Measurements from ENCODE around the gene HSPA1A.
"Not testable (repeated sequence)": the region's sequence is repeated elsewhere in the genome, so short reads cannot be mapped to it uniquely, and the experiment has no call there.

HSPA1A gene

DNA sequence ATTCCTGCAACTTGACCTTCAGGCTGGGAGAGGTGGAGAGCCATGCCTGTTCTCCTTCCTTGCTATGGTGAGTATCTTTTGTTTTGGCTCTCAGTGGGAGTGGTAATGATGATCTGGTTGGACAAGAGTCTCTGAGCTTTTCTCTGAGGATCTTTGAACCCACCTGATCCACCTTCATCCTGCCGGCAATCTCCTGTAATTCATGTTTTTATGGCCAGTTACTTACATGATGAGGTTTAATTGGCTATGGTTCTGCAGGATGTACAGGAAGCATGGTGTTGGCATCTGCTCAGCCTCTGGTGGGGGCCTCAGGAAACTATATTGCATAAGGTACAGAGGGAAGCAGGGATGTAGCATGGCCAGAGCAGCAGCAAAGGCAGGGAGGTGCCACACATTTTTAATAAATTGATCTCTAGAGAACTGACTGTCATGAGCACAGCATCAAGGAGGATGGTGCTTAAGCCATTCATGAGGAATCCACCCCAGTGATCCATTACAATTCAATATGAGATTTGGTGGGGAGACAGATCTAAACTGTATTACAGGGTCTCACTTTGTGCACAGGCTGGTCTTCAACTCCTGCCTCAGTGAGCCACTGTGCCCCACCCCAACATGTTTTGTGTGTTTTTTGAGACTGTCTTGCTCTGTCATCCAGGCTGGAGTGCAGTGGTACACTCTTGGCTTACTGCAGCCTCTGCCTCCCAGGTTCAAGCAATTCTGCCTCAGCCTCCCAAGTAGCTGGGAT lies 22.2 kb downstream of the HSPA1A start:
- DNase-seq = peak; percentile 51

DNA sequence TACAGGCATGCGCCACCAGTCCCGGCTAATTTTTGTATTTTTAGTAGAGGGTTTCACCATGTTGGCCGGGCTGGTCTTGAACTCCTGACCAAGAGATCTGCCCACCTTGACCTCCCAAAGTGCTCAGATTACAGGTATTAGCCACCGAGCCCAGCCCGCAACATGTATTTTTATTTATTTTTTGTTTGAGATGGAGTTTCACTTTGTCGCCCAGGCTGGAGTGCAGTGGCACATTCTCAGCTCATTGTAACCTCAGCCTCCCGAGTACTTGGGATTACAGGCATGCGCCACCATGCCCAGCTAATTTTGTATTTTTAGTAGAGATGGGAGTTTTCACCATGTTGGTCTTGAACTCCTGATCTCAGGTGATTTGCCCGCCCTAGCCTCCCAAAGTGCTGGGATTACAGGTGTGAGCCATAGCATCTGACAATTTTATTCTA lies 22.8 kb downstream of the HSPA1A start:
- DNase-seq = not testable (repeated sequence)

DNA sequence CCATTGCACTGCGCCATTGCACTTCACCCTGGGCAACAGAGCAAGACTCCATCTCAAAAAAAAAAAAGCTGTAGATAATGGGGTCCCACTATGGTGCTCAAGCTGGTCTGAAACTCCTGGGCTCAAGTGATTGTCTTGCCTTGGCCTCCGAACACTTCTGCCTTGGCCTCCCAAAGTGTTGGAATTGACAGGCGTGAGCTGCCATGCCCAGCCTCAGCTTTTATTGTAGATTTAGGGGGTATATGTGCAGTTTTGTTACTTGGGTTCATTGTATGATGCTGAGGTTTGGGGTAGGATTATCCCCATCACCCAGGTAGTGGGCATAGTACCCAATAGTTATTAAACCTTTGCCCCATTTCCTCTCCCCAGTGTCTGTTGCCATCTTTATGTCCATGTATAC lies 23.6 kb downstream of the HSPA1A start:
- DNase-seq = no peak

DNA sequence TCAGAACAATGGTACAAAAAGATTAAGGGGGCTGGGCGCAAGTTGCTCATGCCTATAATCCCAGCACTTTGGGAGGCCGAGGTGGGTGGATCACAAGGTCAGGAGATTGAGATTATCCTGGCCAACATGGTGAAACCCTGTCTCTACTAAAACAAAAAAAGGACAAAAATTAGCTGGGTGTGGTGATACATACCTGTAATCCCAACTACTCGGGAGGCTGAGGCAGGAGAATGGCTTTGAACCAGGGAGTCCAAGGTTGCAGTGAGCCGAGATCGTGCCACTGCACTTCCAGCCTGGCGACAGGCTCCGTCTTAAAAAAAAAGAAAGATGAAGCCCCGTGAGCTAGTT lies 24.4 kb downstream of the HSPA1A start:
- DNase-seq = not testable (repeated sequence)

DNA sequence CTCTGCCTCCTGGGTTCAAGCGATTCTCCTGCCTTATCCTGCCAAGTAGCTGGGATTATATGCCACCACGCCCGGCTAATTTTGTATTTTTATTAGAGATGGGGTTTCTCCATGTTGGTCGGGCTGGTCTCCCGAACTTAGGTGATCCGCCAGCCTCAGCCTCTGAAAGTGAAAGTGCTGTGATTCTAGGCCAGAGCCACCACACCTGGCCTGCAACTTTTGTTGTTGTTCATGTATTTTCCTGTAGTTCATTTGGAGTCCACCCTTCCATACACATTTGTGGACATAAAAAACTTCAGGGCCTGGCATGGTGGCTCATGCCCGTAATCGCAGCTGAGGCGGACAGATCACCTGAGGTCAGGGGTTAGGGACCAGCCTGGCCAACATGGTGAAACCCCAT lies 26.7 kb downstream of the HSPA1A start:
- no peak for DNase-seq

DNA sequence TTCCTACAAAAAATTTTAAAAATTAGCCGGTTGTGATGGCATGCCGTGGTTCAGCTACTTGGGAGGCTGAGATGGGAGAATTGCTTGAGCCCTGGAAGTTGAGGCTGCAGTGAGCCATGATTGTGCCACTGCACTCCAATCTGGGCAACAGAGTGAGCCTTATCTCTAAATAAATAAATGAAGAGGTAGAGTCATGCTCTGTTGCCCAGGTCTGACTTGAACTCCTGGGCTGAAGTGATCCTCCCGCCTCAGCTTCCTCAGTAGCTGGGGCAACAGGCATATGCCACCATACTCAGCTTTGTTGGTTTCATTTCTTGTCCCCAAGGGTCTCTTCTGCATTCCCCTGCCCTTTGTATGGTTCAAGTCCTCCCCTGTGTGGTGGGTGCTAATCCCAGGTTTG lies 29.2 kb downstream of the HSPA1A start:
- no peak for DNase-seq

DNA sequence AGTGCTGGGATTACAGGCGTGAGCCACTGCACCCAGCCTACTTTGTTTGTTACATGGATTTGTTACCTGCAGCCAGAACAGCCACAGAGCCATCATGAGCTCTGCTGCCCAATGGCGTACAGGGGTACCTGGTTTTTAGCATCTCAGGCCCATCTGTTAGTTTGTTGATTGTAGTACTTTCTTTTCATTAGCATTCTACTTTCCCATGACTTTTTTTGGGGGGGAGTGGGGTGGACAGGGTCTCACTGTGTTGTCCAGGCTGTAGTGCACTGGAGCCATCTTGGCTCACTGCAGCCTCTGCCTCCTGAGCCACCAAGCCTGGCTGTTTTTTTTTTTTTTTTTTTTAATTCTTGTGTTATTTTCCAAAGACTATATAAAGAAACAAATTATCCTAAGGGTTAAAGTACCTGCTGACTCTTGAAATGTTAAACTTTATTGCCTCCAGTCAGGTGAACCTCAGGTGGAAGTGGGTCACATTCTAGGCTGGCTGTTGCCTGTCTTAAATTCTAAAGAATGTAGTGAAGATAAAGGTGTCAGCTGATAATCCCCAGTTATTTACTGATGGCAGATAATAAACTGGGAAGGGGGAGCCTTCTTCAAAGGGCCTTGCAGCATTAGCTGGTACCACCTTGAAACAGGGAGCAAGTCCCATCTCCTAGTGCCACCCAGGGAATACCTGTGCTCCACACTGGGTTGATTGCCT lies 32.1 kb downstream of the HSPA1A start:
- no peak for DNase-seq

DNA sequence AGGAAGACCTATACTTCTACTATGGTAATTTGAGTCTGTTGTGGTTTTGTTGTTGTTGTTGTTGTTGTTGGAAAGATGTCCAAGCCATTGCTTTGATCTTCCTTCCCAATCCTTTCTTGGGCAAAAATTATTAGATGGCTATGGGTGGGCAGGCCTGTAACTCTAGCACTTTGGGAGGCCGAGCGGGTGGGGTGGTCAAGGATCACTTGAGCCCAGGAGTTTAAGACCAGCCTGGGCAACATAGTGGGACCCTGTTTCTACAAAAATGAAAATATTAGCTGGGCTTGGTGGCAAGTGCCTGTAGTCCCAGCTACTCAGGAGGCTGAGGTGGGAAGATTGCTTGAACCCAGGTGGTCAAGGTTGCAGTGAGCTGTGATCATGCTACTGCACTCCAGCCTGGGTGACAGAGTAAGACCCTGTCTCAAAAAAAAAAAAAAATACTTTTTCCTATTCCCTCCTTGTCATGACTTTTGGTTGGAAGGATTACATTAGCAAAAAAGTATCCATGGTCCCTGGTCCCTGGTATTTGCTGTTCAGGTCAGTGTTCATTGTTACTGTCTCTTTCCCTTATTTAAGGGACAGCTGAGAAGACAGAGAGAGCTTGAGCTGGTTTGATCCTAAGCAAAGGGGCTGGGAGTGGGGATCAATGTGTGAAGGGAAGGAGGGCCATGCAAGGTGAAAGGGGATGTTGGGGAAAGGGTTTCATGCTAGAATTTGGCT lies 35.6 kb downstream of the HSPA1A start:
- DNase-seq = no peak

DNA sequence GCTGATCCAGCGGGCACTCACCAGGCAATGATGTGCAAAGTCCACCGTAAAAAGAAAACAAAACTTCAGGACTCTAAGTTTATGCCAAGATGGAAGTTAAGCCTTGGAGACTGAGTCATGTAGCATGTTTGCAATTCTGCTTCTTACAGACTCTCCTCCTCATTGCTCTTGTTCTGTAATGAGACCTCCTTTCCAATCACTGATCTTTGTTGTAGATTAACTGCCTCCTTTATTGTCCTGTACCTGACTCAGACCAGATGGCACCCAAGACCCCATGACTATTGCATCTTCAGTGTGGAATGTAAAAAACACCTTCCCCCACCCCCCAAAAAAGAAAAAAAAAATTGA lies 36.1 kb downstream of the HSPA1A start:
- peak; percentile 67 for DNase-seq

DNA sequence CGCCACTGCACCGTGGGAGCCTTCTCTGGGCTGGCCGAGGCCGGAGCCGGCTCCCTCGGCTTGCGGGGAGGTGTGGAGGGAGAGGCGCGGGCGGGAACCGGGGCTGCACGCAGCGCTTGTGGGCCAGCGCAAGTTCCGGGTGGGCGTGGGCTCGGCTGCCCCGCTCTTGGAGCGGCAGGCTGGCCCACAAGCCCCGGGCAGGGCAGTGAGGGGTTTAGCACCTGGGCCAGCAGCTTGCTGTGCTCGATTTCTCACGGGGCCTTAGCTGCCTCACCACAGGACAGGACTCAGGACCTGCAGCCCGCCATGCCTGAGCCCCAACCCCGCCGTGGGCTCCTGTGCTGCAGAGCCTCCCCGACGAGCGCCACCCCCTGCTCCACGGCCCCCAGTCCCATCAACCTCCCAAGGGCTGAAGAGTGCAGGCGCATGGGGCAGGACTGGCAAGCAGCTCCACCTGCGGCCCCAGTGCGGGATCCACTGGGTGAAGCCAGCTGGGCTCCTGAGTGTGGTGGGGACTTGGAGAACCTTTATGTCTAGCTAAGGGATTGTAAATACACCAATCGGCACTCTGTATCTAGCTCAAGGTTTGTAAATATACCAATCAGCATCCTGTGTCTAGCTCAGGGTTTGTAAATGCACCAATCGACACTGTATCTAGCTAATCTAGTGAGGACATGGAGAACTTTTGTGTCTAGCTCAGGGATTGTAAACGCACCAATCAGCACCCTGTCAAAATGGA lies 36.8 kb downstream of the HSPA1A start:
- peak; percentile 82 for DNase-seq

DNA sequence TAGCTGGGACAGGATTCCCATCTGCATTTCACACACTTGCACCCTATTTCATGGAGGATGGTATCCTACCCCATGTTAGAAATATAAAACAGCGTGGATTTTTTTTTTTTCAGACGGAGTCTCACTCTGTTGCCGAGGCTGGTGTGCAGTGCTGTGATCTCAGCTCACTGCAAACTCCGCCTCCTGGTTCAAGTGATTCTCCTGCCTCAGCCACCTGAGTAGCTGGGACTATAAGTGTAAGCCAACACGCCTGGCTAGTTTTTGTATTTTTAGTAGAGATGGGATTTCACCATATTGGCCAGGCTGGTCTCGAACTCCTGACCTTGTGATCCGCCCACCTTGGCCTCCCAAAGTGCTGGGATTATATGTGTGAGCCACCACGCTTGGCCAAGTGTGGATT lies 42.4 kb downstream of the HSPA1A start:
- not testable (repeated sequence) for DNase-seq

DNA sequence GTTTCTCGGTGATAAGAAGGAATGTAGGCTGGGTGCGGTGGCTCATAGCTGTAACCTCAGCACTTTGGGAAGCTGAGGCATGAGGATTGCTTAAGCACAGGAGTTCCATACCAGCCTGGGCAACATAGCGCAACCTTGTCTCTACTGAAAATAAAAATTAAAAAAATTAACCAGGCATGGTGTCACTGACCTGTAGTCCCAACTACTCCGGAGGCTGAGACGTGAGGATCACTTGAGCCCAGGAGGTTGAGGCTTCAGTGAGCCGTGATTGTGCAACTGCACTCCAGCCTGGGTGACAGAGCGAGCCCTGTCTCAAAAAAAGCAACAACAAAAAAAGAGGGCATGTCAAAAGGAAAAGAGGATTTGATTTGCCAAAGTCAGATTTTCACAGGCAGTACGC lies 43.4 kb downstream of the HSPA1A start:
- DNase-seq = no peak

DNA sequence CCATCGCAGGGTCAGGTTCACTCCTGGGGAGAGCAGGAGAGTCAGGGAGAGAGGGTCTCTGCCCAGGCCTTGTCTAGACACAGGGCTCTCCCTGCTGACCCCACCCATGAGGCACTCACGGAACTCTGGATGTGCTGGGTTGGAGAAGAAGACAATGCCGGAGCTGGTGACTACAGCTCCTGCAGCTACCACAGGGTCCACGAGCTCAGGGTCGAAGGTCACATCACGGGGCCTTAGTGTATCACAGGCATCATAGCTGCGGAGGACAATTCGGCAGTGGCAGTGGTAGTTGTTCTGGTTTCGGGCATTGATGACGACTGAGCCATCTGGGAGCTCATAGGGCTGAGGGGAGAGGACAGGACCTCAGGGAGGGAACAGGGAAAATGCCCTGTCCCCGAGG lies 44.6 kb downstream of the HSPA1A start:
- DNase-seq = no peak

DNA sequence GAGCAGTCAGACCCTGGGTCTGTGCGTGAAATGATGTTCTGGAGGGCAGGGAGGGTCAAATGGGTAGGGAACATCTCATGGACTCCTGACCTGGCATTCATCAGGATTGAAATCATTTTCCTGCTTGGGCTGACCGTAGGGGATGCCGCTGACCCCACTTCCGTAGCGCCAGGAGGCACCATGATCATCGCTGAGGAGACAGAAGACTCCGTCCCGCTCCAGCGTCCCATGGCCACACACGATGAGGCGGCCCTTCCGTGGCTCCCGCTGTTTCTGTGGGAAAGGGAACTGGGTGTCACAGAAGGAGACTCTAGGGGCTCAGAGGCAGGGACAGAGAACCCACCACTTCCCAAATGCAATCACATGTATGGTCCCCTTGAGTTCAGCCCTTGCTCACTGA lies 45.0 kb downstream of the HSPA1A start:
- DNase-seq = no peak

DNA sequence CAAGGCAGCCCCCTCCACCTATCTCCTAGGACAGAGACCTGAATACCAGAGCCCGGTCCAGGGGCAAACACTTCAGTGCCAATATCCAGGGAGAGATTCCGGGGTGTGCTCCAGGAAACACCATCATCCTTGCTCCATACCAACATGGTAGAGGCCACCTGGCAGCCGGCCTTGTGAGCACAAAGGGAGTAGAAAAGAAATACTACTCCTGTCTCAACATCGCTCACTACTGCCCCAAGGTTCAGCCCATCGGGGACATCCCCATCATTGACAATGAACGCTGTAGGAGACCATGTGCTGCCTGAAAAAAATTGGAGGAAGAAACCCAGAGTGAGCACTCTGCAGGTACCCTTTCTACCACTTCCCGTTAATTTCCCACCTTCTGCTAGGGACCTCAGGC lies 45.8 kb downstream of the HSPA1A start:
- no peak for DNase-seq

DNA sequence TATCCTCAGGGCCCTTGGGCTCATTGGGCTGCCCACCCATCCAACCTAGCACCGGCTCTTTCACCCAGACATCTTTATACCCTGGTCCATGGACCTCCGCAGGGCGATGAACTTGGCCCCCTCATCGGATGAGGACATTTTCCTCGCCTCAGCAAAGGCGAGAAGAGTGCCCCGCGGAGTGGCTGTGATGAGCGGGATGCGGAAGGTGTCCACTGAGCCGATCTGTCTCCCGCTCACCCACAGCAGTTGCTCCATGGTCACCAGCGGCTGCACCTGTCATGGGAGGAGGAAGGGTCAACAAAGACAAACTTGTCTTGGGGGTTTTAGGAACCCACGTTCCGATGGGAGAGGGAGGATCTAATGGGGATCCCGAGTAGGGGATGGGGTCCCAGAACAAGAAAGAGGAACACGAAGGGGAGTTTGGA lies 46.6 kb downstream of the HSPA1A start:
- DNase-seq = no peak

DNA sequence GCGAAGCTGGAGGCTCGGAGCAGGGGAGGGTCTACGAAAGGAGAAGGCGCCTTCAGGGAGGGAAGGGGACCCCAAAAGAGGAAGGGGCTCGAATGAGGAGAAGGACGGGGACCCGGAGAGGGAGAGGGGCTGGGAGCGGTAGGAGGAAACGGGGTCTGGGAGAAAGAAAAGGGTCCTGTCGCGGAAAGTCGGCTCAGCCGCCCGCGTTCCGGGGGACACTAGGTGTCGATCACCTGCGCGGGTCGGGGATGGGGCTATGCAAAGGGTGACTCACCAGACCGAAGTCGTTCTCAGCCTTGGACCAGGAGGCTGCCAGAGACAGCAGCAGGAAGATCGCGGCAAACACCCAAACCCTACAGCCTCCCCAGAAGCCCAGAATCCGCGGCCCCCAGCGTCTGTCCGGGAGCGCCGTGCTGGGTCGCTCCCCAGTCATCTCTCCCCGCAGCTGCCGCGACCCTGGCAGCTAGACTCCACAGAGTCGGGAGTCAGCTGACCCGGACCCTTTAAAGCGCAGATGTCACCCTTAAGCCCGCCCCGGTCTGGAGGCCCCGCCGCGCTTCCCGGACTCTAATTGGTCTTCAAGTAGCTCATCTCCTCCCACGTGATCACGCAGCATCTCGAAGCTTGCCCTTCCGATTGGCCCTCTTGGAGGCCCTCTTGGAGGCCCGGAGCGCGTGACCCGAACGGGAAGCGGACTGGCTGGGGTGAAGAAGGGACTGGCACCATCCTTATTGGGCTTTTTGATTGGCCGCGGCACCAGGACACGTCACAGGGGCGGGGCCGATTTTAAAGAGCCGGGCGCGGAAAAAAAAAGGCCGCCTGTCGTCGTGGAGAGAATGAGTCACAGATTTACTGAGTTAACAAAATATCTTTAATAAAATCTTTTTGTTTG lies 47.2 kb downstream of the HSPA1A start, which contains the start of gene NEU1:
Gene NEU1, minus strand, starts transcription at position 478 of the 892 bp plus-strand sequence. Its CDS starts 45 bp downstream, at position 433.
- peak; percentile 100 for DNase-seq

DNA sequence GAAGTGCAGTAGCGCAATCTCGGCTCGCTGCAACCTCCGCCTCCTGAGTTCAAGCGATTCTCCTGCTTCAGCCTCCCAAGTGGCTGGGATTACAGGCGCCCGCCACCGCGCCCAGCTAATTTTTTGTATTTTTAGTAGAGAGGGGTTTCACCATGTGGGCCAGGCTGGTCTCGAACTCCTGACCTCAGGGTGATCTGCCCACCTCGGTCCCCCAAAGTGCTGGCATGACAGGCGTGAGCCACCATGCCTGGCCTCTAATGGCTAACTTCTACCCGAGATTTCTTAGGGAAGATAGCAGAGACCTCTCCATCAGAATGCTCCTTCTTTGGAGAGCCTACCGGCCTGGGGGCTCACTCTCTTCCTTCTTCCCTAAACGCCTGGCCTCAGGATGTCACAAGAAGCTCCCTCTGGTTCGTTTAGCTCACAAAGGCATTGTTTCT lies 48.8 kb downstream of the HSPA1A start:
- not testable (repeated sequence) for DNase-seq

DNA sequence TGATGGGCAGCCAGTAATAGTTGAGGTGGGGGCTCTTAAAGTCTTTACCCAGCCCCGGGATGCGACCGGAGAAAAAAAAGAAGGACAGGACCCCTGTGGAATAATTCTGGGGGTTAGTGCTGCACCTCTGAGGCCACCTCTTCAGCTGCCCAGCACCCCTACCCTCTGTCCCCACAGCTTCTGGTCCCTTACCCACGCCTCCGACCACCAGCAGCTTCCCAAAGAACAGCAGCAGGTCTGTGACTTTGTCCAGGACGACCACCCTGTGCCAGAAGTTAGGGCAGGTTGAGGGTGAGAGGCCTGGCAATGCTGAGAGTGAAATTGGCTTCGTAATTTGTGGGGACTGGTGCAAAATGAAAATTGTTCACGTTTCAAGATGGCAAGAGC lies 49.5 kb downstream of the HSPA1A start:
- no peak for DNase-seq

DNA sequence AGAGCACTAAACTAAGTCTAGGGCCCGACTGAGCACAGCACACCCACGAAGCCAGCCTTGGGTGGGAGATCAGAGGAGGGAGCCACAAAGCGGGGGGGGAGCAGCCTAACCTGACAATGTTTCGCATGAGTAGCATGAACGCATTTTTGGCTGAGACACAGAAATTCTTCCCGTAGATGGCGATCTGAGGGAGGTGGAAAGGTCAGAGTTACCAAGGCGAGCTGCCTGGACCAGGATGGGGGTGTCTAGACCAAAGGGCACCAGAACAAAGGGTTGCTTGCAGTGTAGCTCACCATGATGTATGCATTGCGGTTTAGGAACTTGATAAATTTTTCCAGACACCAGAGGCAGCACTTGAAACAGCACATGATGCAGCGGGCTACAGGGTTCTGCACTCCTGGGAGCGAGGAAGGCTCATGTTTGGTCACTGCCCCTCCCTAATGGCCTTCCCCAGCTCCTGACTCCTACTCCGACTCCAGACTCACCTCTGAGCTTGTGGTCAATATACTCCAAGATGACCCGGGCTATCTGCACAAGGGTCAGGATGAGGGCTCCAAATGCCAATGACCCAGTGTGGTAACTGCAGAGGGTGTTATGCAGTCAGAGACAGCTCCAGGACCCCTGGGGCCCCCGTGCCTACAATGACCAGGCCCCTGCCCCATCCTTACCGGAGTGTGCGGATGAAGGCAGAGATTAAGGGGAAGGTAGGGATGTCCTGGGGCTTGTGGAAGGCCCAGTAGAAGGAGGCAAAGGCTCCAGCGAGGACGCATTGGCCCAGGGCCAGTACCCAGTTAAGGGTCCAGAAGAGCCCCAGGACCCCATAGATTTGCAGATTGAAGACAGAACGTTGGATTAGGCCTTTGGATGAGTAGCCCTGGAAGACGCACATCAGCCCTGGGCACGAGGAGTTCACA lies 50.1 kb downstream of the HSPA1A start:
- no peak for DNase-seq
